H54 (cell line): ENCODE results near the gene KIAA1328.

Experiments
- DNase-seq: peaks from one replicate; pipeline ENCODE4 v3.0.0; 2011; ENCODE audit warnings: low spot score, mixed read lengths; ENCODE audit not compliant: insufficient read length
- FAIRE-seq: peaks from 3 replicates; lab custom pipeline; 2011; peaks lifted over from hg19 to GRCh38; lab: Jason Lieb, UNC
- POLR2A ChIP-seq: IDR thresholded peaks from 2 replicates; pipeline ENCODE4 v1.6.1; 2011; ENCODE audit warnings: low read depth, mild to moderate bottlenecking, low read length

The KIAA1328 gene

DNA sequence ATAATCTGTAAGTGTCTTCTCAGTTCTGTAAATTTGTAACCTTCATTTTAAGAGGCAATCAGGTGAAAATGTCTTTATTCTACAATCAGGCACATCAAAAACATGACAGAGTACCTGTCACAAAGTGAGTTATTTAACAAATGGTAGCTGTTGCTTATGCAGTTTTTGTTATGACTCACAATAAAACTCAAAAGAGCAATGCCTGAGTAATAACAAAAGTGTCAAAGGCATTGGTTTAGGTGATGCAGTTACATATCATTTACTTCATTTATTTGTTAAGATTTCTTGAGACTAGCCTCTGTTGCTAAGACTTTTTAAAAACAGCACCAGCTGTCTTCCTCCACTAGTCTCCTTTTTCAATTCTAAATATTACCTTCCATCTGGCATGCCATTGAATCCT, 177.8 kb downstream of the KIAA1328 start:
- TF ChIP-seq POLR2A, result no peak
- DNase-seq (no peak), FAIRE-seq (no peak)

DNA sequence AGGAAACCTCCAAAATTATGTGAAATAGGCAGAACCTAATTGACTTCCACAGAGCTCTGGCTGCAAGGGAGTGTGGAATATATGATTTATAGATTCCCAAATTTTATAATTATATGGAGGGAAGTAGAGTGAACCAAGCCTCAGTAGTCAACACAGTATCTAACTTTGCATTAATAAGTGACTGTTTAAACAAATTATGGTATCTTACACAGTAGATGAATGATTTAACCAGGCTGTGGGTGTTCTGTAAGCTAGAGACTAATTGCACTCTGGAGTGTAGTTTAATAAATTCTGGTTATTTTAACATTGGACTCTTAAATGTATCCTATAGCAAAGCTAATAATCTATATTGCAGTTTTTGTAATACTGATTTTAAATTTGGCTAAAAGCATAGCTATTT, 183.5 kb downstream of the KIAA1328 start:
- no peak for TF ChIP-seq POLR2A
- DNase-seq (no peak), FAIRE-seq (no peak)

DNA sequence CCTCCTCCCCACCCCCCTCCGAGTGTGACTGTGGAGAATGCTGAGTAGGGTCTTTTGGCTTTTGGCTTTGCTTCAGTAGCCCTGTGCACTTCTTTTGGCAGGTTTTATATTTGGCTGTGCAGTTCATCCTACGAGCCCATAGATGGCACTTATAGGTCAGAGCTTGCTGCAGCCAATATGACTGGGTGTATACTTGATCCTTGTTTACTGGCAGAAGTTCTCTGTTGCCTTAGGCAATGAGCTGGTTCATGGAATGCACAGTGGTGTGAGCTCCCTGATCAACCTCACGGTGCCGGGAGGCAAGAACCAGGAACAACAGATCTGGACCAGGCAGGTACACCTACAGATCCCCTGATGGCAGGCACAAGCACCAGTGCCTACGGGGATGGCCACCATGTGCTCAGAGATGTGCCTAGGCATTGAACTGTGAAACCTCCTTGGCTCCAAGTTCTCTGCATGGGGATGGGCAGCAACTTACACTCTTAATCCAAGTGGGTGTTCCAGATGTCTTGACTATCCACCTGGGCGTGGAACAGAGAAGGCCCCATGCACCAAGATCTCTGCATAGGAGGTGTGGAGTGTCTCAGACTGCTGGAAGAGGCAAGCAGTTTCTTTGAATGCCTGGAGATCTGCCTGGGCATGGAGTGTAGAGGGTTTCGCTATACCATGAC, 190.4 kb downstream of the KIAA1328 start:
- DNase-seq (no peak), FAIRE-seq (no peak)
- no peak for TF ChIP-seq POLR2A

DNA sequence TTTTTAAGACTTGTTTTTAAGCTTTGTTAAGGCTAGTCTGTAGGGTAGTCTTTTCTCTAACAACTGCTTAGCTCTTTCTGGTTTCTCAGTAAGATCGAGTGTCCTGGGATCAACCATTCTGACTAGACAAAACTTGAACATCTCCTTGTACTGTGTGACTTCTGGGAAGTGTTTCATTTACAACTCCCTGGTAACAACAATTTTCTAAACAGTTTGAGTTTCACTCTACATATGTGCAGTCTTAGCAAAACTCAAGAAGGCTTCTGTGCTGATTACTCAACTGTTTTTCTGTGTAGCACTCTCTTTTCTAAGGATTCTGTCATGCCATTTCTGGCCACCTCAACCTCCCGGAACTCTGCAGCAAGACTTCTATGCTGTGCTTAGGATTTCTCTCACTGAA, 204.5 kb downstream of the KIAA1328 start:
- TF ChIP-seq POLR2A, result no peak
- FAIRE-seq, result no peak
- DNase-seq, result no peak

DNA sequence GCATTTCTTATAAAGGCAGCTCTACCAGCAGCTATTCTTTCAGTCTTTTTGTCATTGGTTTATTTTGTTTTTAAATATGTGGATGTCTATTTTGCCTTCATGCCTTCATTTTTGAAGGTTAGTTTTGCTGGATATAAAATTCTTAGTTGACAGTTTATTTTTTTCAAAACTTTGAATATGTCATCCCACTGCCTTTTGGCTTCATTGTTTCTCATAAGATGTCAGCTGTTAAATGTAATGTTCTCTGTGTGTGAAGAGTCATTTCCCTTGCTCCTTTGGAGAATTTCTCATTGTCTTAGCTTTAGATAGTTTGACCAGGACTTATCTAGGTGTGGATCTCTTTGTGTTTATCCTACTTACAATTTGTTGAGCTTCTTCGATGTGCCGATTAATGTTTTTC, 213.5 kb downstream of the KIAA1328 start:
- FAIRE-seq, result no peak
- no peak for TF ChIP-seq POLR2A

DNA sequence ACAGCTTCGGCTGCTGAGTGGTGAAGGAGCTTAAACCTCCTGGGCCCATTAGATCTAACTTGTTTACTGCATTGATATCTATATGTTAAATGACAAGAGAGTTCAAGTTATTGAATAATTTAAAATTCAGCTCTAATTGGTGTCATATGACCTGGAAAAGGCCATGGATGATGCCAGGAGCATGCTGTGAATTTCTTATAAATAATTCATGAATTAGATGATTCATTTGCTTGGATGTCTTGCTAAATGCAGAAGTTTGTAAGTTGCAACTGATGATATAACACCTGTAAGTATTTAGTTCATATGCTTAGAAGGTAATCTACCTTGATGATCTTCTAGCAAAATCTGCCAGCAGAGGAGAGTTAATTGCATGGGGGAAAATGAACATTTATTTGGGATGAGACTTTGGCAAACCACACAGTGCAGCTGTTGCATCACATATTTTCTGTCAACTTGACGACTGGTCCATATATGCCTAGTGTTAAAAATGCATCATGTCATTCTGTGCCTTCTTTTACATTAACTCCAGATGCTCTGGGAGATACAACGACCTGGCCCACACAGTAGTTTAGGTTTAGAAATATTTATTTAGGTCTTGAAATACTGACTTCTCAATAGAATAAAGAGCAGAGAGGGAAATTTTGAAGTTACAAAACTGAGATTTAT, 226.3 kb downstream of the KIAA1328 start:
- DNase-seq, result no peak
- no peak for FAIRE-seq

More for the DNA sequence above, 213.5 kb downstream of the KIAA1328 start:
- DNase-seq, result no peak

DNA sequence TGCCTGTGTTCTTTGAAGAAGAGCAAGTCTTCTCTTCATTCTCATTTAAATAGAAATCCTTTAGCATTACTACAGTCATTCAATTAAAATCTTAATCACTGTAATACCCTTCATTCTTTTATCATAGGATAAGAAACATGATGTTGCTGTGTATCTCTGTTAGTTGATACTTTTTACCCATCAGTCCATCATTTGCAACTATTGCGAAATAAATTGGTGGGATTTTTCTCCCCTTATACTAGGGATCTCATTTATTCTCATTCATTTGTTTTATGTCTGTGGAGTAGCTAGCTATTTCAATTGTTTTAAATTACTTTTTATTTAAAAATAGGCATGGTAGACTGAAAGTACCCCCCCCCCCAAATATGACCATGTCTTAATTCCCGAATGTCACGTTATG, 235.3 kb downstream of the KIAA1328 start:
- DNase-seq (no peak), FAIRE-seq (no peak)
- no peak for TF ChIP-seq POLR2A

More for the DNA sequence above, 226.3 kb downstream of the KIAA1328 start:
- no peak for TF ChIP-seq POLR2A

DNA sequence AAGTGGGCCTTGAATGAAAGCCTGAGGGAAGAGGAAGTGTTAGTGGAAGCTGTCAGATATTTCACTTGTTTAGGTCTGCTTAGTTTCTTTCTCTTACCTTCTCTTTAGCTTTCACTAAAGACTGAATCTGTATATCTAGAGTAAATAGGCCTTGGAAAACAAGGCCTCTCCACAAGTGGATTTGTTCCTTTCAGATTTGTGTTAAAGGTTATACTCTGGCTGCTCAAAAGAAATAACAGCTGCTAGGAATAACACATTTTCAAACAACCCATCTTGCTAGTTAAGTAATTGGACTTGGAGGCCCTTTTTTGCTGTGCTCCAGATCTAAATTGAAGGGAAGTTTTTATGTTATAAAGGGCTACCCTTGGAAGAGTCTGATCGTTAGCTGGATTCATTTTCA, 236.3 kb downstream of the KIAA1328 start:
- no peak for DNase-seq
- TF ChIP-seq POLR2A, result no peak
- no peak for FAIRE-seq

DNA sequence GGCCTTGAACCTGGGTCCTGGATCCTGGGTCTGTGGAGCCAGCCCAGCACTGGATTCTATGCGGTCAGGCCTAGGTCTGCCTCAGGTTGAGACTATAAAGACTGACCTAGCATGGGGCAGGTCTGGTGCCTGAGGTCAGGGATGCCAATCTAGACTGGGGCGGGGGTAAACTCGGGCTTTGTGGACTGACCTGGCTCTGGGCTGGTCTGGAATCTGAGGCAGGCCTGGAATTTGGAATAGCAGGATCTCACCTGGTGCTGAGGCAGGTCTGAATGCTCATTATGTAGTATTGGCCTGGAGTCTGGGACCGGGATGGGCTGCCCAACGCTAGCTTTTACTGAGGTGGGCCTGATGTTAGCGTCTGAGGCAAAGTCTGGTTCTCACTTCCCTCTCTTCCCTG, 256.0 kb downstream of the KIAA1328 start:
- TF ChIP-seq POLR2A, result no peak
- FAIRE-seq (no peak), DNase-seq (no peak)

DNA sequence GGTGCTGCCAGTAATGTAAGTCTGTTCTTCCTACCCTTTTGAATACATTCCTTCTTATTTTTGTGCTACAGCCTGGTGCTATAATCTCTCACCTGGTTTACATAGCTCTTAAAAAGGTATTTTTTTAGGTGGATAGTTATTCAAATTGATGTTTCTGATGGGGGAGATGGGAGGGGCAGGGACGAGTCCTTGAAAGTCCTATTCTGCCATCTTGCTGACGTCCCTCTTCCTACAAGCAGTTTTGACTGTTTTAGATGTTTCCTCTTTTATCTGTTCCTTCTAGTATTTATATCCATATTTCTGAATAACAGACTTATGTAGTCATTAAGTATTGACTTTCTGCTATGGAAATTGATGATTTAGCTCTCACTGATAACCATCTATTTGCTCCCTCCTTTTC, 256.4 kb downstream of the KIAA1328 start:
- TF ChIP-seq POLR2A, result no peak
- DNase-seq (no peak), FAIRE-seq (no peak)

DNA sequence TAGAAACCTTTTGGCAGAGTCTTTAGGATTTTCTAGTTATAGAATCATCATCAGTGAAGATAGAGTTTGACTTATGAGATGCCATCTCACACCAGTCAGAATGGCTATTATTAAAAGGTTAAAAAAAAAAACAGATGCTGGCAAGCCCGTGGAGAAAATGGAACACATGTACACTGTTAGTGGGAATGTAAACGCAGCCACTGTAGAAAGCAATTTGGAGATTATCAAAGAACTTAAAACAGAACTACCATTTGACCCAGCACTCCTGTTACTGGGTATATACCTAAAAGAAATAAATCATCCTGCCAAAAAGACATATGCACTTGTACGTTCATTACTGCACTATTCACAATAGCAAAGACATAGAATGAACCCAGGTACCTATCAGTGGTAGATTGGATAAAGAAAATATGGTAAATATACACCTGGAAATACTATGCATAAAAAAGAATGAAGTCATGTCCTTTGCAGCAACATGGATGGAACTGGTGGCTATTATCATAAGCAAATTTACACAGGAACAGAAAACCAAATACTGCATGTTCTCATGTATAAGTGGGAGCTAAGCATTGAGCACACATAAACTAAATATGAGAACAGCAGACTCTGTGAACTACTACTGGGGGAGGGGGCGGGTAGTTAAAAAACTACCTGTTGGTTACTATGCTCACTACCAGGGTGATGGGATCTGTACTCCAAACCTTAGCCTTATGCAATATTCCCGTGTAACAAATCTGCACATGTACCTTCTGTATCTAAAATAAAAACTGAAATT, 279.0 kb downstream of the KIAA1328 start:
- FAIRE-seq (no peak), DNase-seq (no peak)
- TF ChIP-seq POLR2A, result no peak

DNA sequence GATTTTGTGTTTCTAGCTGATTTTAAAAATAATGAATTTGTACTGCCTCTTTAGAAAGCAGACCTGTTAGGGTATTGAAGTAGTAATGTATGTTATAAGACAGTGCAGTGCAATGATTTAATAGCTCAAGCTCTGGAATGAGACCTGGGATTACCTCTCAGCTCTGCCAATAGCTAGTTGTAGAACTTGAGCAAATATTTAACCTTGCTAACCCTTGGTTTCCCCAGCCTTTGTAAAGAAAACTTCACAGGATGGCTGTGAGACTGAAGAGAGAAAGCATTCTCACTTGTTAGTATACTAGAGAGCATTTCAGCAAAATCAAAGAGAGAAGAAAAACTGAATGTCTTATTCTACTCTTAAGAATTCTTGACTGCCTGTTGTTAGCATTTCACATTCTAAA, 293.9 kb downstream of the KIAA1328 start:
- no peak for TF ChIP-seq POLR2A
- FAIRE-seq, result no peak
- no peak for DNase-seq

DNA sequence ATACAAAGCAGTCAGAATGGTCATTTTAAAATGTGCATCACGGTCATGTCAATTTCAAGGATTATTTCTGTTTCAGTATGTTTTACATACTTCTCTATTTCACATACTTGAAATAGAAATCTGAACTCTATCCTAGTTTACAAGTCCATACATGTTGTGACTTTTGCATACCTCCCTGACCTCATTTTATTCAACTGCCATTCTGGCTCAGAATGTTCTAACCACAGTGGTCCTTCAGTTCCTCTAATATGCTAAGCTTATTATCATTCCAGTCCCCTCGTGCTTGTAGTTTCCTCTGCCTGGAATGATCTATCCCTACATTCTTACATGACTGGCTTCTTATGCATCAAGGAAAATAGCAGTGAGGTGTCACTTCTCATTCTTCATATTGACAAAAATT, 295.6 kb downstream of the KIAA1328 start:
- no peak for FAIRE-seq
- no peak for TF ChIP-seq POLR2A
- no peak for DNase-seq

DNA sequence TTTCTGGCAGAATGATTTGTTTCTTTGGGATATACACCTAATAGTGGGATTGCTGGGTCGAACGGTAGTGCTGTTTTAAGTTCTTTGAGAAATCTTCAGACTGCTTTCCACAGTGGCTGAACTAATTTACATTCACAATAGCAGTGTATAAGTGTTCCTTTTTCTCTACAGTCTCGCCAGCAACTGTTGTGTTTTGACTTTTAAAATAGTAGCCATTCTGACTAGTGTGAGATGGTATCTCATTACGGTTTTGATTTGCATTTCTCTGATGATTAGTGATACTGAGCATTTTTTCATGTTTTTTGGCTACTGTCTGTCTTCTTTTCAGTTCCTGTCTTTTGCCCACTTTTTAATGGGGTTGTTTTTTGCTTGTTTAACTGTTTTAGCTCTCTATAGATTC, 306.2 kb downstream of the KIAA1328 start:
- no peak for TF ChIP-seq POLR2A
- DNase-seq (no peak), FAIRE-seq (no peak)
